Measurements from ENCODE around the gene HECW1. TPM values are rescaled to one million over a fixed set of nuclear protein-coding genes. Genes with fewer than 3 reads are reported as not detected.

The HECW1 gene
- total and polyA plus RNA-seq, 2 experiments from 2014 or later, result 11.0 to 21.8 TPM

DNA sequence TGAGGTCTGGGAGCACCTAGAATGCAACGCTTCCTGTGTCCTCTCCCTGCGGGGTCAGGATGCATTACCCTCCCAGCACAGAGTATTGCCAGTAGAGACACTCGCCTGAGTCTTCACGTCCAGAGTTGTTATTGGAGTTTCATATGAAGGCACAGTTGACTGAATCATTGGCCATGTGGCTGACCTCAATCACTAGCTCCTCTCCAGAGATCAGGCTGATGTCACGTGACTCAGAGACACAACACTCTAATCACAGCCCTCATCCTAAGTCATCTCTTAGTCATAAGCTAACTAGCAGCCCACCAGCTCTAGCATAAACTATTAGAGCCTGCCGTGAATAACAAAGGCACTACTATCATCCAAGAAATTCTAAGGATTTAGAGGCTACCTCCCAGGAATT, 107.8 kb downstream of the HECW1 start:
- no peaks in the 10 kb centered on the region for H3K79me2 ChIP-seq (replicated peaks; ENCODE audit: insufficient read depth)
- H3K36me3 ChIP-seq (ENCODE audit: insufficient read depth), result peaks cover 3% of the 10 kb centered on the region; the same call in 1 of the 2 replicates
- H2AFZ ChIP-seq, result no peak overlapping the region
- H3K4me3 Mint-ChIP-seq, result no peak overlapping the region
- H3K4me3 ChIP-seq, result no peak overlapping the region
- peaks cover 20% of the 10 kb centered on the region for H3K9me2 ChIP-seq (ENCODE audit: insufficient read depth)
- H3K4me1 ChIP-seq (ENCODE audit: insufficient read depth), result peaks cover 9% of the 10 kb centered on the region; the same call in 1 of the 2 replicates
- no peaks in the 10 kb centered on the region for H3K27me3 ChIP-seq (ENCODE audit: insufficient read depth)
- no peaks in the 10 kb centered on the region for H3F3A ChIP-seq (replicated peaks; ENCODE audit: low read depth)
- H4K20me1 ChIP-seq (replicated peaks; ENCODE audit: insufficient read depth), result no peaks in the 10 kb centered on the region
- H3K9me3 Mint-ChIP-seq, result peaks cover 19% of the 10 kb centered on the region
- H3K4me1 Mint-ChIP-seq, result peaks cover 6% of the 10 kb centered on the region
- TF ChIP-seq EZH2 (IDR thresholded peaks at IDR 0.05; ENCODE audit: low read depth, unreplicated experiment) (no peak), POLR2AphosphoS5 (IDR thresholded peaks at IDR 0.05; ENCODE audit: low read depth) (no peak), NANOG (IDR thresholded peaks at IDR 0.05; ENCODE audit: borderline replicate concordance) (no peak), ZNF331 (CRISPR knock-in tag; IDR thresholded peaks at IDR 0.05; ENCODE audit: low read depth) (no peak)
- TF ChIP-seq, protein P1, sequence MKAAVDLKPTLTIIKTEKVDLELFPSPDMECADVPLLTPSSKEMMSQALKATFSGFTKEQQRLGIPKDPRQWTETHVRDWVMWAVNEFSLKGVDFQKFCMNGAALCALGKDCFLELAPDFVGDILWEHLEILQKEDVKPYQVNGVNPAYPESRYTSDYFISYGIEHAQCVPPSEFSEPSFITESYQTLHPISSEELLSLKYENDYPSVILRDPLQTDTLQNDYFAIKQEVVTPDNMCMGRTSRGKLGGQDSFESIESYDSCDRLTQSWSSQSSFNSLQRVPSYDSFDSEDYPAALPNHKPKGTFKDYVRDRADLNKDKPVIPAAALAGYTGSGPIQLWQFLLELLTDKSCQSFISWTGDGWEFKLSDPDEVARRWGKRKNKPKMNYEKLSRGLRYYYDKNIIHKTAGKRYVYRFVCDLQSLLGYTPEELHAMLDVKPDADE (IDR thresholded peaks at IDR 0.05), result no peak
- no peak for DNase-seq (ENCODE audit: low spot score)
- H3K27me3 Mint-ChIP-seq (ENCODE audit: insufficient read depth, low read depth, poor library complexity), result peaks cover 1% of the 10 kb centered on the region
- no peak overlapping the region for H3K4me2 ChIP-seq
- no peak overlapping the region for H3K27ac Mint-ChIP-seq
- no peak overlapping the region for H3K27ac ChIP-seq (ENCODE audit: low read depth)
- no peak for ATAC-seq
- H3K36me3 Mint-ChIP-seq (ENCODE audit: low read depth), result peaks cover 24% of the 10 kb centered on the region

DNA sequence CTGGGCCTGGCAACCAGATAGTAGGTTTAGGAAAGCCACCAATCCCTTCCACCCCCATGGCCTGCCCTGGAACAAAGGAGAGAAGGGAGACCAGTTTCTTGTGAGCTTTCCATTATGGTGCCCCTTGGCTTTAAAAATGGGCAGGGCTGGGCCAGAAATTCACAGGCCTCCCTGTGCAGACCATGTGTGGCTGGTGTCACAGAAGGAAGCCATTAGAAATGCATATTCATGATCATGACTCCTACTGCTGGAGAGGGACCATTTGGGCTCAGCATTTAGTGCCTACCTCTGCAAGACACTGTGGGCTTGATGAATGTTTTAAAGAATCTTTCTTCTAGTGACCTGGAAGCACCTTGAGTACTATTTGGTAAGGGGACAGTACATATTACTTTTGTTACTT, 108.3 kb downstream of the HECW1 start:
- H3K9me2 ChIP-seq (ENCODE audit: insufficient read depth), result peaks cover 20% of the 10 kb centered on the region
- H3K27me3 ChIP-seq (ENCODE audit: insufficient read depth), result no peaks in the 10 kb centered on the region
- Mint-ChIP-seq H3K9me3 (peaks cover 19% of the 10 kb centered on the region), H3K36me3 (ENCODE audit: low read depth) (peaks cover 24% of the 10 kb centered on the region), H3K4me1 (peaks cover 6% of the 10 kb centered on the region; the same call in 2 of the 3 replicates), H3K27ac (no peak overlapping the region), H3K4me3 (no peak overlapping the region), H3K27me3 (ENCODE audit: insufficient read depth, low read depth, poor library complexity) (peaks cover 1% of the 10 kb centered on the region)
- no peaks in the 10 kb centered on the region for H3K79me2 ChIP-seq (replicated peaks; ENCODE audit: insufficient read depth)
- no peak overlapping the region for H3K4me3 ChIP-seq
- DNase-seq (ENCODE audit: low spot score) (no peak), ATAC-seq (no peak)
- H3K4me2 ChIP-seq, result no peak overlapping the region
- H3F3A ChIP-seq (replicated peaks; ENCODE audit: low read depth), result no peaks in the 10 kb centered on the region
- peaks cover 3% of the 10 kb centered on the region; the same call in 1 of the 2 replicates for H3K36me3 ChIP-seq (ENCODE audit: insufficient read depth)
- no peaks in the 10 kb centered on the region for H4K20me1 ChIP-seq (replicated peaks; ENCODE audit: insufficient read depth)
- H3K4me1 ChIP-seq (ENCODE audit: insufficient read depth), result 0 out of 2 replicates have a peak, but pooled peaks cover 6% of the 10 kb centered on the region
- H2AFZ ChIP-seq, result no peak overlapping the region
- H3K27ac ChIP-seq (ENCODE audit: low read depth), result no peak overlapping the region
- TF ChIP-seq EZH2phosphoT487 (IDR thresholded peaks at IDR 0.05; ENCODE audit: unreplicated experiment) (no peak), POLR2AphosphoS5 (IDR thresholded peaks at IDR 0.05; ENCODE audit: low read depth) (no peak), STAT1 (IDR thresholded peaks at IDR 0.05; ENCODE audit: unreplicated experiment) (no peak), NANOG (IDR thresholded peaks at IDR 0.05; ENCODE audit: borderline replicate concordance) (no peak), JUNB (IDR thresholded peaks at IDR 0.05; ENCODE audit: unreplicated experiment) (no peak), ZNF331 (CRISPR knock-in tag; IDR thresholded peaks at IDR 0.05; ENCODE audit: low read depth) (no peak), EZH2 (IDR thresholded peaks at IDR 0.05; ENCODE audit: low read depth, unreplicated experiment) (no peak)
- TF ChIP-seq, protein P1 (IDR thresholded peaks at IDR 0.05), result no peak
- TF ChIP-seq, protein P2, sequence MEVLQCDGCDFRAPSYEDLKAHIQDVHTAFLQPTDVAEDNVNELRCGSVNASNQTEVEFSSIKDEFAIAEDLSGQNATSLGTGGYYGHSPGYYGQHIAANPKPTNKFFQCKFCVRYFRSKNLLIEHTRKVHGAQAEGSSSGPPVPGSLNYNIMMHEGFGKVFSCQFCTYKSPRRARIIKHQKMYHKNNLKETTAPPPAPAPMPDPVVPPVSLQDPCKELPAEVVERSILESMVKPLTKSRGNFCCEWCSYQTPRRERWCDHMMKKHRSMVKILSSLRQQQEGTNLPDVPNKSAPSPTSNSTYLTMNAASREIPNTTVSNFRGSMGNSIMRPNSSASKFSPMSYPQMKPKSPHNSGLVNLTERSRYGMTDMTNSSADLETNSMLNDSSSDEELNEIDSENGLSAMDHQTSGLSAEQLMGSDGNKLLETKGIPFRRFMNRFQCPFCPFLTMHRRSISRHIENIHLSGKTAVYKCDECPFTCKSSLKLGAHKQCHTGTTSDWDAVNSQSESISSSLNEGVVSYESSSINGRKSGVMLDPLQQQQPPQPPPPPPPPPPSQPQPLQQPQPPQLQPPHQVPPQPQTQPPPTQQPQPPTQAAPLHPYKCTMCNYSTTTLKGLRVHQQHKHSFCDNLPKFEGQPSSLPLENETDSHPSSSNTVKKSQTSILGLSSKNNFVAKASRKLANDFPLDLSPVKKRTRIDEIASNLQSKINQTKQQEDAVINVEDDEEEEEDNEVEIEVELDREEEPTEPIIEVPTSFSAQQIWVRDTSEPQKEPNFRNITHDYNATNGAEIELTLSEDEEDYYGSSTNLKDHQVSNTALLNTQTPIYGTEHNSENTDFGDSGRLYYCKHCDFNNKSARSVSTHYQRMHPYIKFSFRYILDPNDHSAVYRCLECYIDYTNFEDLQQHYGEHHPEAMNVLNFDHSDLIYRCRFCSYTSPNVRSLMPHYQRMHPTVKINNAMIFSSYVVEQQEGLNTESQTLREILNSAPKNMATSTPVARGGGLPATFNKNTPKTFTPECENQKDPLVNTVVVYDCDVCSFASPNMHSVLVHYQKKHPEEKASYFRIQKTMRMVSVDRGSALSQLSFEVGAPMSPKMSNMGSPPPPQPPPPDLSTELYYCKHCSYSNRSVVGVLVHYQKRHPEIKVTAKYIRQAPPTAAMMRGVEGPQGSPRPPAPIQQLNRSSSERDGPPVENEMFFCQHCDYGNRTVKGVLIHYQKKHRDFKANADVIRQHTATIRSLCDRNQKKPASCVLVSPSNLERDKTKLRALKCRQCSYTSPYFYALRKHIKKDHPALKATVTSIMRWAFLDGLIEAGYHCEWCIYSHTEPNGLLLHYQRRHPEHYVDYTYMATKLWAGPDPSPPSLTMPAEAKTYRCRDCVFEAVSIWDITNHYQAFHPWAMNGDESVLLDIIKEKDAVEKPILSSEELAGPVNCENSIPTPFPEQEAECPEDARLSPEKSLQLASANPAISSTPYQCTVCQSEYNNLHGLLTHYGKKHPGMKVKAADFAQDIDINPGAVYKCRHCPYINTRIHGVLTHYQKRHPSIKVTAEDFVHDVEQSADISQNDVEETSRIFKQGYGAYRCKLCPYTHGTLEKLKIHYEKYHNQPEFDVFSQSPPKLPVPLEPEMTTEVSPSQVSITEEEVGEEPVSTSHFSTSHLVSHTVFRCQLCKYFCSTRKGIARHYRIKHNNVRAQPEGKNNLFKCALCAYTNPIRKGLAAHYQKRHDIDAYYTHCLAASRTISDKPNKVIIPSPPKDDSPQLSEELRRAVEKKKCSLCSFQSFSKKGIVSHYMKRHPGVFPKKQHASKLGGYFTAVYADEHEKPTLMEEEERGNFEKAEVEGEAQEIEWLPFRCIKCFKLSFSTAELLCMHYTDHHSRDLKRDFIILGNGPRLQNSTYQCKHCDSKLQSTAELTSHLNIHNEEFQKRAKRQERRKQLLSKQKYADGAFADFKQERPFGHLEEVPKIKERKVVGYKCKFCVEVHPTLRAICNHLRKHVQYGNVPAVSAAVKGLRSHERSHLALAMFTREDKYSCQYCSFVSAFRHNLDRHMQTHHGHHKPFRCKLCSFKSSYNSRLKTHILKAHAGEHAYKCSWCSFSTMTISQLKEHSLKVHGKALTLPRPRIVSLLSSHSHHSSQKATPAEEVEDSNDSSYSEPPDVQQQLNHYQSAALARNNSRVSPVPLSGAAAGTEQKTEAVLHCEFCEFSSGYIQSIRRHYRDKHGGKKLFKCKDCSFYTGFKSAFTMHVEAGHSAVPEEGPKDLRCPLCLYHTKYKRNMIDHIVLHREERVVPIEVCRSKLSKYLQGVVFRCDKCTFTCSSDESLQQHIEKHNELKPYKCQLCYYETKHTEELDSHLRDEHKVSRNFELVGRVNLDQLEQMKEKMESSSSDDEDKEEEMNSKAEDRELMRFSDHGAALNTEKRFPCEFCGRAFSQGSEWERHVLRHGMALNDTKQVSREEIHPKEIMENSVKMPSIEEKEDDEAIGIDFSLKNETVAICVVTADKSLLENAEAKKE (CRISPR knock-in tag; IDR thresholded peaks at IDR 0.05), result no peak
- TF ChIP-seq, protein P3, sequence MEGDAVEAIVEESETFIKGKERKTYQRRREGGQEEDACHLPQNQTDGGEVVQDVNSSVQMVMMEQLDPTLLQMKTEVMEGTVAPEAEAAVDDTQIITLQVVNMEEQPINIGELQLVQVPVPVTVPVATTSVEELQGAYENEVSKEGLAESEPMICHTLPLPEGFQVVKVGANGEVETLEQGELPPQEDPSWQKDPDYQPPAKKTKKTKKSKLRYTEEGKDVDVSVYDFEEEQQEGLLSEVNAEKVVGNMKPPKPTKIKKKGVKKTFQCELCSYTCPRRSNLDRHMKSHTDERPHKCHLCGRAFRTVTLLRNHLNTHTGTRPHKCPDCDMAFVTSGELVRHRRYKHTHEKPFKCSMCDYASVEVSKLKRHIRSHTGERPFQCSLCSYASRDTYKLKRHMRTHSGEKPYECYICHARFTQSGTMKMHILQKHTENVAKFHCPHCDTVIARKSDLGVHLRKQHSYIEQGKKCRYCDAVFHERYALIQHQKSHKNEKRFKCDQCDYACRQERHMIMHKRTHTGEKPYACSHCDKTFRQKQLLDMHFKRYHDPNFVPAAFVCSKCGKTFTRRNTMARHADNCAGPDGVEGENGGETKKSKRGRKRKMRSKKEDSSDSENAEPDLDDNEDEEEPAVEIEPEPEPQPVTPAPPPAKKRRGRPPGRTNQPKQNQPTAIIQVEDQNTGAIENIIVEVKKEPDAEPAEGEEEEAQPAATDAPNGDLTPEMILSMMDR (conservative IDR thresholded peaks at IDR 0.05; ENCODE audit: low read depth in 2 of 2), result no peak
